Neural cell (in vitro differentiated cells): Measurements from ENCODE around the gene HEATR1.

Experiments used
- EP300 ChIP-seq: fragments of 450-650 bp; conservative IDR thresholded peaks from 2 replicates; pipeline ENCODE4 v1.6.1; 2014; ENCODE audit warnings: antibody characterized with exemption, mild to moderate bottlenecking, moderate library complexity; ENCODE audit not compliant: poor library complexity, severe bottlenecking
- EZH2 ChIP-seq: fragments of 200-600, 300-800 bp; shearing (Covaris generic), sonication (generic); IDR thresholded peaks from 2 replicates; pipeline ENCODE4 v1.6.1; 2014; ENCODE audit warnings: antibody characterized with exemption, low read length, borderline replicate concordance, mild to moderate bottlenecking; ENCODE audit not compliant: insufficient read depth, poor library complexity, severe bottlenecking
- MXI1 ChIP-seq: fragments of 450-650 bp; conservative IDR thresholded peaks from 2 replicates; pipeline ENCODE4 v1.6.1; 2014; ENCODE audit warnings: antibody characterized with exemption, mild to moderate bottlenecking; ENCODE audit not compliant: poor library complexity, severe bottlenecking
- REST ChIP-seq: IDR thresholded peaks from 2 replicates; pipeline ENCODE4 v1.6.1; 2012; ENCODE audit warnings: borderline replicate concordance
- TF ChIP-seq, protein P1 (sequence below): fragments of 450-650 bp; IDR thresholded peaks from 2 replicates; pipeline ENCODE4 v1.5.1; 2014; ENCODE audit warnings: antibody characterized with exemption, mild to moderate bottlenecking, moderate library complexity; ENCODE audit not compliant: poor library complexity, severe bottlenecking

GRCh38 chr1:236603991-236604904 lies at the start of gene HEATR1:
- TF ChIP-seq, protein P1, sequence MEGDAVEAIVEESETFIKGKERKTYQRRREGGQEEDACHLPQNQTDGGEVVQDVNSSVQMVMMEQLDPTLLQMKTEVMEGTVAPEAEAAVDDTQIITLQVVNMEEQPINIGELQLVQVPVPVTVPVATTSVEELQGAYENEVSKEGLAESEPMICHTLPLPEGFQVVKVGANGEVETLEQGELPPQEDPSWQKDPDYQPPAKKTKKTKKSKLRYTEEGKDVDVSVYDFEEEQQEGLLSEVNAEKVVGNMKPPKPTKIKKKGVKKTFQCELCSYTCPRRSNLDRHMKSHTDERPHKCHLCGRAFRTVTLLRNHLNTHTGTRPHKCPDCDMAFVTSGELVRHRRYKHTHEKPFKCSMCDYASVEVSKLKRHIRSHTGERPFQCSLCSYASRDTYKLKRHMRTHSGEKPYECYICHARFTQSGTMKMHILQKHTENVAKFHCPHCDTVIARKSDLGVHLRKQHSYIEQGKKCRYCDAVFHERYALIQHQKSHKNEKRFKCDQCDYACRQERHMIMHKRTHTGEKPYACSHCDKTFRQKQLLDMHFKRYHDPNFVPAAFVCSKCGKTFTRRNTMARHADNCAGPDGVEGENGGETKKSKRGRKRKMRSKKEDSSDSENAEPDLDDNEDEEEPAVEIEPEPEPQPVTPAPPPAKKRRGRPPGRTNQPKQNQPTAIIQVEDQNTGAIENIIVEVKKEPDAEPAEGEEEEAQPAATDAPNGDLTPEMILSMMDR, result peak; percentile 64
- TF ChIP-seq EP300 (peak; percentile 16), EZH2 (no peak), MXI1 (peak; percentile 100), REST (no peak)
